ENCODE measurements around the gene ZSCAN5A. TPM values are rescaled to one million over a fixed set of nuclear protein-coding genes. Genes with fewer than 3 reads are reported as not detected.
"Not testable (repeated sequence)": the region's sequence is repeated elsewhere in the genome, so short reads cannot be mapped to it uniquely, and the experiment has no call there.

The ZSCAN5A gene
- total RNA-seq, 4 donors from 2014 or later: 1.3 to 20.7 (median 12.3) TPM

- no peaks in the 10 kb centered on the region for H3K27me3 ChIP-seq
- no peak for TF ChIP-seq CTCF (IDR thresholded peaks at IDR 0.05)
- no peak for TF ChIP-seq POLR2A (IDR thresholded peaks at IDR 0.05)
- no peak overlapping the region for H3K27ac ChIP-seq
- no peak for DNase-seq
- H3K36me3 ChIP-seq: no peaks in the 10 kb centered on the region
- intact Hi-C loops (cut with DNase I; ENCODE audit: low total_unique reads): no loop called here
- no peaks in the 10 kb centered on the region for H3K4me1 ChIP-seq
- no peak overlapping the region for H3K4me3 ChIP-seq
- H3K9me3 ChIP-seq: no peaks in the 10 kb centered on the region
These were observed 69.4 kb downstream of the ZSCAN5A start for GRCh38 chr19:56245121-56245740.

DNA sequence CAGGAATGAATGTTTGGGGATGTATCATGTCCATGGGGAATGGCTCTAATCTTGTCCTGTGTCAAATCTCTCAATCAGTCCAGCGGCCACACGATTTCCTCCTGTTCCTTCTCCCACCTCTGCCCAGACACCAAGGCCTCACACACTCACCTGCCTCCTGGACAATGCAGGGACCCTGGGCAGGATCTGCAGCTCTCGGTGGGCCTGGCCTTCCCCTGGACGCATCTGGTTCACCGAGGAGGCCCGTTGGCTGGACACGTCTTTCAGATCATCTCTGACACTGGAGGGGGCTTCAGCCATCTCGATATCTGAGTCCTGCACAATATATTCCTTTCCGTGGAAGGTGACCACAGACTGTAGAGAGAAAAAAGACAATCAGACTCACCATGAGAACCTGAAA, 91.2 kb downstream of the ZSCAN5A start:
- H3K36me3 ChIP-seq: no peaks in the 10 kb centered on the region
- no peak overlapping the region for H3K27ac ChIP-seq
- no peaks in the 10 kb centered on the region for H3K4me1 ChIP-seq
- no peaks in the 10 kb centered on the region for H3K9me3 ChIP-seq
- intact Hi-C loops (cut with DNase I; ENCODE audit: low total_unique reads): no loop called here
- TF ChIP-seq CTCF (IDR thresholded peaks at IDR 0.05): no peak
- no peak for TF ChIP-seq POLR2A (IDR thresholded peaks at IDR 0.05)
- no peak overlapping the region for H3K4me3 ChIP-seq
- no peak for DNase-seq
- no peaks in the 10 kb centered on the region for H3K27me3 ChIP-seq

- Histone ChIP-seq H3K9me3 (no peaks in the 10 kb centered on the region), H3K27ac (no peak overlapping the region), H3K27me3 (no peaks in the 10 kb centered on the region), H3K4me3 (no peak overlapping the region), H3K36me3 (no peaks in the 10 kb centered on the region), H3K4me1 (no peaks in the 10 kb centered on the region)
- no peak for DNase-seq
- TF ChIP-seq POLR2A (IDR thresholded peaks at IDR 0.05): no peak
- TF ChIP-seq CTCF (IDR thresholded peaks at IDR 0.05): no peak
- intact Hi-C loops (cut with DNase I; ENCODE audit: low total_unique reads): no loop called here
These were observed 91.7 kb downstream of the ZSCAN5A start for GRCh38 chr19:56222901-56223300.

DNA sequence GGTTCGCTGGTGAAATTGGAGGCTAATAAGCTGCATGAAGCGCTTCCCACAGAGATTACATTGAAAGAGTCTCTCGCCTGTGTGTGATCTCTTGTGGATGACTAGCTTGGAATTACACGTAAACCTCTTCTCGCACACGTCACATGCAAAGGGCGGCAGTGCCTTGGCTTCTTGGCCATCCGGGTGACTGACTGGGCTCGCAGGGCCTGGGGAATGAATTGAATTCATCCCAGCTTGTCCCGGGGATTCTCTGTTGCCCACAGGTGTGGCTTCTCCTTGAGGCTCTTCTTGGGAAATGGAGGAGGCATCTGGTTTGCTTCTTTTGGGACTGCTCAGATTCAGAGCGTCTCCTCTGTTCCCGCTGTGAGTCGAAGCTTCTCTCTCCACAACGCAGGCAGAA, 92.8 kb downstream of the ZSCAN5A start:
- no peak overlapping the region for H3K27ac ChIP-seq
- no peaks in the 10 kb centered on the region for H3K27me3 ChIP-seq
- no peaks in the 10 kb centered on the region for H3K9me3 ChIP-seq
- DNase-seq: no peak
- no peaks in the 10 kb centered on the region for H3K4me1 ChIP-seq
- intact Hi-C loops (cut with DNase I; ENCODE audit: low total_unique reads): no loop called here
- no peaks in the 10 kb centered on the region for H3K36me3 ChIP-seq
- no peak overlapping the region for H3K4me3 ChIP-seq
- no peak for TF ChIP-seq CTCF (IDR thresholded peaks at IDR 0.05)
- no peak for TF ChIP-seq POLR2A (IDR thresholded peaks at IDR 0.05)

DNA sequence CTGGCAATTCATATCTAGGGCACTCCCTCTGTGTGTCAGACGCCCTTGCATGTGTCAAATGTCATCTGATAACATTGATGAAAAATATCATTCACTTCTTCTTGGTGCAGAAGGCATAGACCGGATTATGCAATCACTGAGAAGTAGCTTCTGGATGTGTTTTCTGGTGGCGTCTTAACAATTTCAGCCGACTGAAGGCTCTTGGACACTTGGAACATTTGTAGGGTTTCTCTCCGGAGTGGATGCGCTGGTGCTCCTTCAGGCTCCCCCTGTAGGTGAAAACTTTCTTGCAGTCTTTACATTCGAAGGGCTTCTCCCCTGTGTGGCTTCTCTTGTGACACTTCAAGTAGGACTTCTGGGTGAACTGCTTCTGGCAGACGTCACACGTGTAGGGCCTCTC, 93.2 kb downstream of the ZSCAN5A start:
- DNase-seq; H3K27me3 ChIP-seq; H3K36me3 ChIP-seq; H3K9me3 ChIP-seq; H3K4me3 ChIP-seq; intact Hi-C loops (cut with DNase I; ENCODE audit: low total_unique reads); H3K27ac ChIP-seq; H3K4me1 ChIP-seq: not testable (repeated sequence)

DNA sequence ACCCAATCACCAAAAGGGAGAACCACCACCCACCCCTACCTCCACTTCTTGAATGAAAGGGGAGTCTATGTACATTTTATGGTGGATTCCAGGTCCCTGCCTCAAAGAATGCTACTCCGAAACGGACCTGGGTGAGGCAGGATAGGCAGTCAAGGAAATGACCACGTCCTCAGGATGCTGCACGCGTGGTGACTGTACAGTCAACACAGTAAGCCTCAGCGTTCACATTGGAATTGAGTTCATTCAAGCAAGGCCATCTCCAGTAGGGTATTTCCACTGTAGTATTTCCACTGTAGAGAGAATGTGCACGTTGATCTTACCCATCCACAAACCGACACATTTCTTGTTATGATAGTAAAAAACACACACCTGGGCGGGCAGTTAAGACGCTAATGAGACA, 95.7 kb downstream of the ZSCAN5A start:
- Histone ChIP-seq H3K27me3 (no peaks in the 10 kb centered on the region), H3K27ac (no peak overlapping the region), H3K36me3 (no peaks in the 10 kb centered on the region), H3K4me3 (no peak overlapping the region), H3K4me1 (no peaks in the 10 kb centered on the region), H3K9me3 (no peaks in the 10 kb centered on the region)
- no peak for DNase-seq
- TF ChIP-seq POLR2A (IDR thresholded peaks at IDR 0.05): no peak
- no peak for TF ChIP-seq CTCF (IDR thresholded peaks at IDR 0.05)
- intact Hi-C loops (cut with DNase I; ENCODE audit: low total_unique reads): no loop called here

Data from uterus (tissue), 4 donors.